Measurements from ENCODE around the gene SLC39A10.

The SLC39A10 gene

DNA sequence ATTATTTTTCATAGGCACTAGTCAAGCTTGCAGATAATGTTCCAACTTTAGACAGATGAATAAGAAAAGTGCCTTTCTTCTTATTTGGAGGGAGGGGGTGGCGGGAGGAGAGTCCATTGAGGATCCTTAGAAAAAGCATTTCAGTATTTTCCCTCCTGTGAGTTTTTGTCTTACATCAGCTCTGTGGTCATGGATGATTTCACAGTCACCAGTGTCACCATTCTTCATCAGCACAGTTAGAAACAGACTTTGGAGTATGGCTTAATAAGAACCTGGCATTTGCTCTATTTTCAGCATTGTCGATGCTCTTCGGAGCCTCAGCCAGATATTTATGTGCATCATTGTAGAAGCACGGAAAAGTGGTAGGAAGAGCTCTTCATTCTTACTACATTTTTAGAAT lies 70.1 kb downstream of the SLC39A10 start:
- DNase-seq (ENCODE audit: low spot score): no peak

DNA sequence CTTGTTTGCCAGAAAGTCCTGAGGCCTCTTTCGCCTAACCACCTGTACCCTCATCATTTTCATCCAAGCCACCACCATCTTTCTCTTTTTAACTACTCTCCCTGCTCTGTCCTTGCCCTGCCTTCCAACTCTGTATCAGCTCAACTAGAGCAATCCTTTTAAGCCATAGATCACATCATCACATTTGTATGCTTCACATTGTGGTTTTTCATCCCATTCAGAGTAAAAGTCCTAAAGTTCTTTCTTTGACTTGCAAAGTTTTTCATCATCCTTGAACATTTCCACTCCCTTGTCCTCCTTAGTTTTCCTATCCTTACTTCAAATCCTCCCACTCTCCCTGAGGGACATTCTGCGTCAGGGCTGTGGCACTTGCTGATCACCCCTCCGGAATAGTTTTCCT lies 73.9 kb downstream of the SLC39A10 start:
- no peak for DNase-seq (ENCODE audit: low spot score)

DNA sequence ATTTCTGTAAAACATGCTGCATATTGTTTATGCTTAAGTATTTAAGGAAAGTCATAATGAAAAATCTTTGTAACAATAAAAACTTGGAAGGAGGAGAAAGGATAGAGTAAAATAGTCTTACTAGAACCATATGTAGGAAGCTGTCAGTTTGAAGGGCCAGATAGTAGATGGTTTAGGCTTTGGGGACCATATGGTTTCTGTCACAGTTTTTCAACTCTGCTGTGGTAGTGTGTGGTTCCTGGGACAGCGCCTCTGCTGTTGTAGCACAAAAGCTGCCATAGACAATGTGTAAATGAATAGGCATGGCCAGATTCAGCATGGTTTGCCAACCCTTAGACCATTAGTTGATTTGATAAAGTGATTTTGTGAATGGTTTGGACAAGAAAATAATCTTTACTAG lies 75.5 kb downstream of the SLC39A10 start:
- no peak for DNase-seq (ENCODE audit: low spot score)

DNA sequence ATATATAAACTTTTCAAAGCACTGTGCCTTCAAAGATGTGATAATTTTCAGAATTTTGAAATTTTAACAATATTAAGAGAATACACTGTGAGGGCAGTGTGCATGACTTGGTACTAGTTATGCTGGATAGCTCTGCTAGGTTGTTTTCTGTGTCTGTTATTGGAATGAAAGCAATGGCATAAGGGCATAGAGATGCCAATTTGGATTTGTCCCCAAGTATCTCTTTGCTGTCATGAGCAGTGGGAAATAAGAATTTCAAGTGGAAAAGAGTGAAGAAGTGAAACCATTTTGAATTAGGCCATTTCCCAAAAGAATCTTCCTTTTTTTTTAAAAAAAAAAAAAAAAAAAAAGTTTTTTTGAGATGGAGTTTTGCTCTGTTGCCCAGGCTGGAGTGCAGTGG lies 76.8 kb downstream of the SLC39A10 start:
- no peak for DNase-seq (ENCODE audit: low spot score)

DNA sequence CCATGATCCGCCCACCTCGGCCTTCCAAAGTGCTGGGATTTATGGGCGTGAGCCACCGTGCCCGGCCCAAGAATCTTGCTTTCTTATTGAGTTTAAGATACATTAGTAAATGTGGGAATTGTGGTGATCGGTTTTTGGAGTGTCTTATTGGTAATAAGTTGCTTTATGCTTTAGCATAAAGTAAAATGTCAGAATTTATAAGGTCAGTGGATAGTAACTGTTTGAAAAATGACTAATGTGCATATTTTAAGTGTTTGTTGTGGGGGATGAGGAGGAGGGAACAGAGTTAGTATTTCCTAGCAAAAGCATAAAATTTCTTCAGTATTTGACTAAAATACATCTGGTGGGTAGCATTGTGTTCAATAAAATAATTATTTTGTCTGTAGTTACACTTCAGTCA lies 77.4 kb downstream of the SLC39A10 start:
- DNase-seq (ENCODE audit: low spot score): no peak

DNA sequence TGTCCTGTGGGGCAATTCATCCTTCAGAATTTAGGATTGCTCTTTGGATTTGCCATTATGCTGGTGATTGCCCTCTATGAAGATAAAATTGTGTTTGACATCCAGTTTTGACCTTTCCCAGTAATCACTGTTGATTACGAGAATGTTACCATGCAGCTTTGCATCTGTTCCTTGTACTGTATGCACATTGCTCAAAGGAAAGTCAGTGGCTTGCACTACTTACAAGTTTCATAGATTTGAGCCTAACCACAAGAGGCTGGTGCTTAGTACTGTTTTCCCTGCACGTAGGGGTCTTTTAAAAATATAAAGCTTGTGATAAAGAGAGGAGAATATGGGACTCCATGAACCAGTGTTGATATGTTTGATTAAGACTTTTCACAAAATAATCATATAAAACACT lies 77.9 kb downstream of the SLC39A10 start:
- DNase-seq (ENCODE audit: low spot score): no peak

DNA sequence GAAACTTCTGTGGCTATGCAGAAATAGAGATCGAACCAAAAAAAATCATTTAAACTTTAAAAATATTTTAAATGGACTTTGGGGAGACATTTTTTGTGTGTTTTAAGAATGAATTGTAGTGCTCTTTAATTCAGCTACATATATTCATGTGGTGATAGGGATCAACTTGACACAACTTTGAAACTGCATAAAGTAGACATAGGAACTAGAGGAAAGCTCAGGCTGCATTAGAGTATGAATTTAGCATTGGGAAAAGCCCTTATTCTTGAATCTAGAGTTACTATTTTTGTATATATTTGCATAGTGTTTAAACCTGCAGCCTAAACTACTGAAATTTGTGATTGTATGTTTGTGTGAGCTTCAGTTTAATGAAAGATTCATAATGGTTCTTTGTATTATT lies 78.3 kb downstream of the SLC39A10 start:
- DNase-seq (ENCODE audit: low spot score): no peak

DNA sequence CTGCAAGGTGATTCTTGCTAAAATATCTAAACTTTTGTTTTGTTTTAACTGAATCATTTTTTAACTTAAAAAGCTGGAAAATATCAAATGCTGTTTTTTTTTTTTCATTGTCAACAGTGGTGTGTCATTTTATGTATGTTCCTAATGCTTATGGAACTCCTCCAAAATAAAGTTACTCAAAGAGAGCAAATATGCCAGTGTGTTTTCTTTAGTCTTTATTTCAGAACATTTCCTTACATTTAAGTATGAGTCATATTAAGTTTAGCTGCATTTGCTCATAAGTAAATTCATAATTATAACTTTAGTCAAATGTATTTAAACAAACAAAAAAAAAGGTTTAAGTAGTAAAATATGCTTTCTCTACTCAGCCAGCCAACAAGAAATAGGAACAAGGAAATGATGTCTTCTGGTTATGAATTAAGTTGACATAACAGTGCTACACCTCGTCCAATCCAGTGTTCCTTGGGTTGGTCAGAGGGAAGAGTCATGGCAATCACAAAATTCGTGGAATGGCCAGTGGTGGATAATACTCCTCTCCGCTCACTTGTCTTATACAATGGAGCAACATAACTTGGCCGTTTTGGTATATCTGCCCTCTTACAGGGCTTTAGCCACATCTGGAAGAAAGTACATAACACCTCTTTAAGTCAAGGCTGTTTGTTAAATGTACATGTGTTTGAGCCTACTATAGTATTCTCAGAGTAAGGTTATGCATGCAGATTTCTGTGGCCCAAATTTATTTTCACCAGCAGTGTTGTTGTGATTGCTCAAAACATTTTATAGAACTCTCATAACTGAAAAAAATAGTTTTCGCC lies 80.7 kb downstream of the SLC39A10 start:
- DNase-seq (ENCODE audit: low spot score): no peak

DNA sequence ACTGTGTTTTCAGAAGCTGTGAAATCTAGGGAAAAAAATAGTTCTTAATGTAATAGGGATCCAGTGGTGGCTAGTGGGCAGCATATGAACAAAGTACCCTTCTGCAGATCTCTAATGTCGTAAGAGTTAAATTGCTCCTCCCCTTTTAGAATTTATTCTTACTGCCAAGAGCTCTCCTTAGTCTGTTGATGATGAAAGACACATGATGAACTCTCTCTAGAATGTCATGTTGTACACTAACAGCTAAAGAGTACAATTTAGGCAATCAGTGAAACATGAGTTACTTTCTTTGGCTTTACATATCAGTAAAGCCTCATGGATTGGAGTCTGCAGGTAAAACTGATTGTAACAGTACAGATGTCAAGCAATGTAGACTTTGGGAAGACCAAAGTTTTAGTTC lies 84.2 kb downstream of the SLC39A10 start:
- DNase-seq (ENCODE audit: low spot score): no peak

DNA sequence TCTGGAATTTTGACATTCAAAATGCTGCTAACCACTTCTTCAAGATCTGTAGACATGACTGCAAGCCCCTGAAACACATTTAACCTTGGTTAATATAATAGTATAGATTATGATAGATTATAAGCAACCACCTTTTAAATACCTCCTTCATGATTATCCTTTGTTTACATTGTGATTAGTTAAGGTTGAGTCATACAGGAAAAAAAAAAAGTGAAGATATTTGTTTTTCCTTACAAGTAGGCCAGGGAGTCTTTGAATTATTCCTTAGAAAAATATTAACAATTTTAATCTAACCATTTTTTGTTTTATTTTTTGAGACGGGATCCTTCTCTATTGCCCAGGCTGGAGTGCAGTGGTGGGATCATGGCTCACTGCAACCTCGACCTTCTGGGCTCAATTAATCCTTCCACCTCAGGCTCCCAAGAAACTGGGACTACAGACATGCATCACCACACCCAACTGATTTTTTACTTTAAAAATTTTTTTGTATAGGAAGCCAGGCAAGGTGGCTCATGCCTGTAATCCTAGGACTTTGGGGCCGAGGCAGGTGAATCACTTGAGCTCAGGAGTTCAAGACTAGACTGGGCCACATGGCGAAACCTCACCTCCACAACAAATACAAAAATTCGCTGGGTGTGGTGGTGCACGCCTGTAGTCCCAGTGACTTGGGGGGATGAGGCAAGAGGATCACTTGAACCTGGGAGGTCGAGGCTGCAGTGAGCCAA lies 99.4 kb downstream of the SLC39A10 start:
- DNase-seq (ENCODE audit: low spot score): no peak

DNA sequence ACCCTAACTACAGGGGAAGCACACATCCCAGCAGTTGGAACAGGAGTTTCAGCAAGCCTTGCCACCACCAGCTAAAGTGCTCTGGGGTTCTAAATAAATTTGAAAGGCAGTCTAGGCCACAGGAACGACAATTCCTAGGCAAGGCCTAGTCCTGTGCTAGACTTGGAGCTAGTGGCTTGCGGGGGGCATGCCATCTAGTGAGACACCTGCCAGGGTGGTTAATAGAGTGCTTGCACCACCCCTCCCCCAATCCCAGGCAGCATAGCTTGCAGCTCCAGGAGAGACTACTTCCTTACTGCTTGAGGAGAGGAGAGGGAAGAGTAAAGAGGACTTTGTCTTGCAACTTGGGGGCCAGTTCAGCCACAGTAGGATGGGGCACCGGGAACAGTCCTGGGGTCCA lies 101.8 kb downstream of the SLC39A10 start:
- no peak for DNase-seq (ENCODE audit: low spot score)

DNA sequence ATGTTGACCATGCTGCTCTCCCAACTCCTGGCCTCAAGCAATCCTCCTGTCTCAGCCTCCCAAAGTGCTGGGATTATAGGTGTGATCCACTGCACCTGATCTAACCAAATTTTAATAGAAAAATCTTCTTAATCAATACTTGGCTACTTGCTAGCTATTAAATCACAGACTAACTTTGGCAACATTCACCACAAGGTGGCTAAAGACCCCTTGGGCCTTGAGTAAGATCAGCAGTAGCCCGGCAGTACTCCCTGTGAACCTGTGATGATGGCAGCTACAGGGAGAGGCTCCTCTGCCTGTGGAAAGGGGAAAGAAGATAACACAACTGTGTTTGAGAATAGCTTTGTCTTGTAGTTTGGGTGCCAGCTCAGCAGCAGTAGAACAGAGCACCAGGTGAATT lies 102.9 kb downstream of the SLC39A10 start:
- DNase-seq (ENCODE audit: low spot score): no peak

DNA sequence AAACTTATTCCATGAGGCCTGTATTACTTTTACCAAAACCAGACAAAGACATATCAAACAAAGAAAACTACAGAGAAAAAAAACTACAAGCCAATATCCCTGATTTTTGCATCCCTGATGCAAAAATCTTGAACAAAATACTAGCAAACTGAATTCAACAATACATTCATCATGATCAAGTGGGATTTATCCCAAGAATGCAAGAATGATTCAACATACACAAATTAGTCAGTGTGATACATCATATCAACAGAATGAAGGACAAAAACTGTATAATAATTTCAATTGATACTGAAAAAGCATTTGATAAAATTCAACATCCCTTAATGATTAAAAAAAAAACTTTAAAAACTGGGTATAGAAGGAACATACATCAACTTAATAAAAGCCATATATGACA lies 106.8 kb downstream of the SLC39A10 start:
- no peak for DNase-seq (ENCODE audit: low spot score)

DNA sequence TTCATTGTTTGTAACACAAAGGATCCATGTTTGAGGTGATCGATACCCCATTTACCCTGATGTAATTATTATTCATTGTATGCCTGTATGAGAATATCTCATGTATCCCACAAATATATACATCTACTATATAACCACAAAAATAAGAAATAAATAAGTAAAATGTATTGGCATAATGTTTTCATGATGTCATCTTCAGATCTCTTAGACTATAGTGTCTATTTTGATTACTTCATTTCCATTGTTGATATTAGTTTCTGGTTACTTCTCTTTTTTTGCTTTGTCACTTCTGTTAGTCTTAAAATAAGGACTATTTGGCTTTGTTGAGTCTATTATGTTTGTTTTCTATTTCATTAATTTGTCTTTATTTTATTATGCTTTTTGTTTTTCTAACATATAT lies 109.7 kb downstream of the SLC39A10 start:
- no peak for DNase-seq (ENCODE audit: low spot score)

DNA sequence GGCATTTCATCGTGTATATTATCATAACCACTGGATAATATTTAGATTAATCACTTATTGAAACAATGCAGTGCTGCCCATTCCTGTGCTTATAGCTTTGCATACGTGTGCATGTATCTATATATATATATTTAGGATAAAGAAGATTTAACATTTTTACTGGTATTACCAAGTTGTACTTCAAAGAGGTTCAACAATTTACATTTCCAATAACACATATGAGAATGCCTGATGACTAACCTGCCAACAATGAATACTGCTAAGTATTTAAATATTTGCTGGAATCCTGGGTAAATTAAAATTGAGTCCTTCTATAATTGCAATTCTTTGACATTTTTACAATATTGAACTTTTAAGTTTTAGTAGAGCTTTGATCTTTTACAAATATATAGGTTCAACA lies 111.4 kb downstream of the SLC39A10 start:
- no peak for DNase-seq (ENCODE audit: low spot score)

DNA sequence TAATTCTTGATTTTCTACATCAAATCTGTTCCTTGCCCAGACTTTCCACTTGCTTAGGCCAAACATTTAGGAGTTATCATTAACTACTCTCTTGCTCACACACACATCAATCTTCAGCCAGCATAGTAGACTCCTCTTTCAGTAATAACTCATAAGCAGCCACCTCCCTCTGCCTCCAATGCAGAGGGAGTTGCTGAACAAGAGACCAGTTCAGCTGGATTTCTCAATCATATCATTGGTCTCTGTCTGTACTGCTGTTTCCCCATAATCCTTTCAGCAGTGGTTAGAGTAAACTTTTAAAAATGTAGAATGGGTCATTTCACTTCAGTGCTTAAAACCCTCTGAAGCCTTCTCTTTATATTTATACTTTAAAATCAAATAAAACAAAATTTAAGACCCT lies 112.9 kb downstream of the SLC39A10 start:
- no peak for DNase-seq (ENCODE audit: low spot score)

DNA sequence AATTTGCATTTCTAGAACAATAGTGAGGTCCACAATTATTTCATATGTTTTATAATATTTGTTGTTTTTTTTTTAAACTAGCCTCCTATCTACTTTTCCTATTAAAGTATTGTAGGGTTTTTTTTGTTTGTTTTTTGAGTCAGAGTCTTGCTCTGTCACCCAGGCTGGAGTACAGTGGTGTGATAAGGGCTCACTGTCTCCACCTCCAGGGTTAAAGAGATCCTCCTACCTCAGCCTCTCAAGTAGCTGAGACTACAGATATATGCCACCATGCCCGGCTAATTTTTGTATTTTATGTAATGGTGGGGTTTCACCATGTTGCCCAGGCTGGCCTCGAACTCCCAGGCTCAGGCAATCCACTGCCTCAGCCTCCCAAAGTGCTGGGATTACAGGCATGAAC lies 122.5 kb downstream of the SLC39A10 start:
- DNase-seq (ENCODE audit: low spot score): no peak

DNA sequence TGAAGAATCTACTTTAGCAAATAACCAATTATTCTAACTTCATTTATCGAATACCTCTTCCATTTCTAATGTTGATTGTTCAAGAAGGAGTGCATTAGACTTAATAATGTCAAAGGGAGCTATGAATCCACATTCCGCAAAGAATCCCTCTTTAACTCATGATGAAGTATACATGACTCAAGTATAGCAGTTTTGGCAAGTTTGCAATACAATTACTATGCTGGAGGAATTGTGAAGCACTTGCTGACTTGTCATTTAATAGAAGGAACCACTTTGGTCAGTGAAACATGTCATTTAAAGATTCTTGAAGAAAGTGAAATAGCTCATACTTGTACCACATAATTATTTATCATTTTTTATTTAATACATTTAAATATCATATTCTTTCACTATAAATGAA lies 125.1 kb downstream of the SLC39A10 start:
- no peak for DNase-seq (ENCODE audit: low spot score)
